ENCODE data around the gene AFF3.

DNA sequence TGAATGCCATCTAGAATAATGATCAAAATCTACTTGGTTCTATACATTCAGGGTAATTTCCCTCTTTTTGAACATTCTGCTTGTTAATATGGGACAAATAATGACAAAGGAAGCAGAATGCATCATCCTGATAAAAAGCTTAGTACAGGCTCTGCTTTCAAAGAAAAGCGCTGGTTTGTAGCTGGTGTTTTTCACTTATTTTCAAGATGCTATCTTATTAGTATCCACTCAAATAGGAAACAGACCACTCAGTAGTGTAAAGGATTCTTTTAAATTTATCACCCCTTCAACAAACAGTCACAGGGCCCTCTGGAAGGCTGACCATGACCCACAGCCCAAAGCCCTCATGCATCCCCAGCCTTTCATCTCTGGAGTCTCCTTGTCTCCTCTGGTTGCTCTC, 18.0 kb upstream of the AFF3 start:
- TF ChIP-seq BHLHE40 (IDR thresholded peaks at IDR 0.05; ENCODE audit: borderline replicate concordance) (no peak), FOXA1 (IDR thresholded peaks at IDR 0.05) (no peak), TARDBP (IDR thresholded peaks at IDR 0.05) (no peak), ELF4 (IDR thresholded peaks at IDR 0.05) (no peak), ZNF384 (IDR thresholded peaks at IDR 0.05) (no peak), FOXM1 (IDR thresholded peaks at IDR 0.05; ENCODE audit: borderline replicate concordance) (no peak), L3MBTL2 (conservative IDR thresholded peaks at IDR 0.05) (no peak), SP1 (IDR thresholded peaks at IDR 0.05) (no peak), HDGF (IDR thresholded peaks at IDR 0.05; ENCODE audit: borderline replicate concordance) (no peak), LEF1 (IDR thresholded peaks at IDR 0.05; ENCODE audit: borderline replicate concordance) (no peak), NFRKB (IDR thresholded peaks at IDR 0.05) (no peak), FOXK2 (IDR thresholded peaks at IDR 0.05) (no peak), SUZ12 (IDR thresholded peaks at IDR 0.05) (no peak)
- TF ChIP-seq, protein P1, sequence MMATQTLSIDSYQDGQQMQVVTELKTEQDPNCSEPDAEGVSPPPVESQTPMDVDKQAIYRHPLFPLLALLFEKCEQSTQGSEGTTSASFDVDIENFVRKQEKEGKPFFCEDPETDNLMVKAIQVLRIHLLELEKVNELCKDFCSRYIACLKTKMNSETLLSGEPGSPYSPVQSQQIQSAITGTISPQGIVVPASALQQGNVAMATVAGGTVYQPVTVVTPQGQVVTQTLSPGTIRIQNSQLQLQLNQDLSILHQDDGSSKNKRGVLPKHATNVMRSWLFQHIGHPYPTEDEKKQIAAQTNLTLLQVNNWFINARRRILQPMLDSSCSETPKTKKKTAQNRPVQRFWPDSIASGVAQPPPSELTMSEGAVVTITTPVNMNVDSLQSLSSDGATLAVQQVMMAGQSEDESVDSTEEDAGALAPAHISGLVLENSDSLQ (IDR thresholded peaks at IDR 0.05) = no peak

All from HEK293T (cell line).